Right lobe of liver (tissue), 6 donors: ENCODE results near the gene RGS7BP. TPM values are rescaled to one million over a fixed set of nuclear protein-coding genes. Genes with fewer than 3 reads are reported as not detected.

Source experiments
- ATAC-seq, 4 donors: fragments of 200-7000 bp; cut with Tn5 transposase; one replicate each; pipeline ENCODE4 v1.9.1; 2020; ENCODE audit warnings: mild to moderate bottlenecking in 4 of 4, moderate library complexity in 4 of 4
- DNase-seq, 3 donors: peaks; one replicate each; pipeline ENCODE4 v3.0.0-alpha.2; 2020
- H3K27ac ChIP-seq, 3 donors: fragments of 200-600 bp; one replicate each; pipeline ENCODE4 v1.8.0; 2022
- H3K27me3 ChIP-seq, 2 donors: fragments of 200-600 bp; one replicate each; pipeline ENCODE4 v1.8.0; 2022
- H3K36me3 ChIP-seq, 4 donors: fragments of 200-600 bp; sonication (generic) in 1 of 4; one replicate each; pipeline versions ENCODE4 v1.5.1 to v1.8.0; 2017 to 2022; ENCODE audit warnings: control low read depth in 1 of 4
- H3K4me1 ChIP-seq, 4 donors: fragments of 200-600 bp; sonication (generic) in 1 of 4; one replicate each; pipeline versions ENCODE4 v1.5.1 to v1.8.0; 2017 to 2022; ENCODE audit warnings: control low read depth in 1 of 4
- H3K4me3 ChIP-seq, 3 donors: fragments of 200-600 bp; one replicate each; pipeline ENCODE4 v1.8.0; 2022
- H3K9me3 ChIP-seq, 4 donors: fragments of 200-600 bp; sonication (generic) in 1 of 4; one replicate each; pipeline versions ENCODE4 v1.5.1 to v1.8.0; 2017 to 2022; ENCODE audit warnings: control low read depth in 1 of 4
- POLR2A ChIP-seq: fragments of 450-650 bp; IDR thresholded peaks from one replicate; pipeline ENCODE4 v1.6.1; 2017; ENCODE audit warnings: antibody characterized with exemption, mild to moderate bottlenecking
- WGBS: methylation state at CpG from one replicate; pipeline ENCODE4 v1.1.6; 2018; ENCODE audit warnings: low coverage, low lambda C conversion rate; ENCODE audit not compliant: insufficient coverage; ENCODE audit errors: missing lambda C conversion rate; 5-methylcytosine and 5-hydroxymethylcytosine counted together
- intact Hi-C, 2 donors: fragments of 100-400 bp; cut with DNase I; formaldehyde crosslinking; loops; one replicate each; pipeline versions ENCODE4 v1.11.2 to v1.14.1; 2022
- small RNA-seq, 2 experiments: library from RNA; depleted of rRNA; stranded (forward); fragments of <200 nt; gene quantifications; one replicate each; pipeline ENCODE3, GENCODE V24; 2016
- total RNA-seq, 6 experiments: library from RNA; depleted of rRNA in 2 of 6; stranded (reverse); fragments of >200 nt in 2 of 6; fragmentation: NEBNext Ultra II Directional in 3 of 6; extraction: Animal tissue kit (Norgen Biotek cat#: 25700) in 3 of 6; gene quantifications; one replicate each; pipeline versions ENCODE4 v1.1.0 to v1.2.4, GENCODE V29; 2016 to 2023
- TF ChIP-seq, protein P1 (sequence below), 4 donors: fragments of 200-600 bp in 3 of 4; fragments of 450-650 bp in 1 of 4; IDR thresholded peaks; one replicate each; pipeline versions ENCODE4 v1.5.1 to v1.8.0; 2016 to 2022; ENCODE audit warnings: antibody characterized with exemption in 4 of 4, mild to moderate bottlenecking in 2 of 4
- donor health status: DM: no; HTN: yes; CAD: no.
- donor health status: DM: no; HTN: no; CAD: no.
- donor health status: DM: no; HTN: no; CAD: no.
- donor health status: DM: no; HTN: yes; CAD: no.
- donor health status: DM: no; HTN: yes; CAD: no.

RGS7BP gene
- total RNA-seq, 6 experiments from 2014 or later = 0.84 to 1.8 (median 1.3) TPM

DNA sequence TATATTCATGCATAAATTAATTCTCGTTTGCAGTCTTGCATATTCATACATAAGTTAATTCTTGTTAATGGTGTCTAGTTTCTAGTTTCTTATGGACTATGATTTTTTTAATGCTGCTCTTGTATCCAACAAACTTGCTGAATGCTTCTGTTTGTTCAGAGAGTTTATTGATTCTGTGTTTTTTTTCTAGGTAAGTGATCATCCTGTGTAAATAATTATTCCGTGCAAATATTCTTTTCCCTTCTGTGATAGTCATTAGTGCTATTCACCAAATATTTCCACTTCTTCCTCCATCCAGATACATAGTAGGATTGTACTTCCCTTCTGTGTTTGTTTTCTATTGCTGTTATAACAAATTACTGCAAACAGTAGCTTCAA, 148.7 kb downstream of the RGS7BP start:
- peaks cover 0 to 10% (median 0%) of the 10 kb centered on the region in 4 donors for H3K4me1 ChIP-seq
- H3K27ac ChIP-seq = no peak overlapping the region
- TF ChIP-seq, protein P1, sequence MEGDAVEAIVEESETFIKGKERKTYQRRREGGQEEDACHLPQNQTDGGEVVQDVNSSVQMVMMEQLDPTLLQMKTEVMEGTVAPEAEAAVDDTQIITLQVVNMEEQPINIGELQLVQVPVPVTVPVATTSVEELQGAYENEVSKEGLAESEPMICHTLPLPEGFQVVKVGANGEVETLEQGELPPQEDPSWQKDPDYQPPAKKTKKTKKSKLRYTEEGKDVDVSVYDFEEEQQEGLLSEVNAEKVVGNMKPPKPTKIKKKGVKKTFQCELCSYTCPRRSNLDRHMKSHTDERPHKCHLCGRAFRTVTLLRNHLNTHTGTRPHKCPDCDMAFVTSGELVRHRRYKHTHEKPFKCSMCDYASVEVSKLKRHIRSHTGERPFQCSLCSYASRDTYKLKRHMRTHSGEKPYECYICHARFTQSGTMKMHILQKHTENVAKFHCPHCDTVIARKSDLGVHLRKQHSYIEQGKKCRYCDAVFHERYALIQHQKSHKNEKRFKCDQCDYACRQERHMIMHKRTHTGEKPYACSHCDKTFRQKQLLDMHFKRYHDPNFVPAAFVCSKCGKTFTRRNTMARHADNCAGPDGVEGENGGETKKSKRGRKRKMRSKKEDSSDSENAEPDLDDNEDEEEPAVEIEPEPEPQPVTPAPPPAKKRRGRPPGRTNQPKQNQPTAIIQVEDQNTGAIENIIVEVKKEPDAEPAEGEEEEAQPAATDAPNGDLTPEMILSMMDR (IDR thresholded peaks at IDR 0.05) = no peak
- TF ChIP-seq POLR2A = no peak
- ATAC-seq (peak in 2 of 4 donors; percentile 58 to 71), DNase-seq (no peak)
- no peaks in the 10 kb centered on the region for H3K36me3 ChIP-seq
- 43% methylated on average over 2 of the region's 2 CpGs for WGBS
- H3K27me3 ChIP-seq = no peaks in the 10 kb centered on the region
- intact Hi-C loops = no loop called here
- H3K9me3 ChIP-seq = no peaks in the 10 kb centered on the region
- H3K4me3 ChIP-seq = no peak overlapping the region

DNA sequence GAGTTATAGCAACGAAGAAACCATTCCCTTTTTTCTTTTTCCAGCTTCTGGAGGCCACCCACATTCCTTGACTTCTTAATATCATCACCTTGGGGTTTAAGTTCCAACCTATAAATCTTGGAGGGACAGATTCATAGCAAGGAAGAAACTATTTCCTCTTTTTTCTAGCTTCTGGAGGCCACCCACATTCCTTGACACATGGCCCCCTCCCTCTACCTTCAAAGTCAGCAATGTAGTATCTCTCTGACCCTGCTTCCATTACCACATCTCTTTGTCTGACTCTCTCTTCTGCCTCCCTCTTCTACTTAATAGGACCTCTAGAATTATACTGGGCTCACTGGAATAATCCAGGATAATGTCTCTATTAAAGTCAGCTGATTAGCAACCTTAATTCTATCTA, 149.8 kb downstream of the RGS7BP start:
- Histone ChIP-seq H3K36me3 (no peaks in the 10 kb centered on the region), H3K4me3 (no peak overlapping the region), H3K9me3 (no peaks in the 10 kb centered on the region), H3K27ac (no peak overlapping the region), H3K4me1 (peaks cover 0 to 10% (median 0%) of the 10 kb centered on the region in 4 donors), H3K27me3 (no peaks in the 10 kb centered on the region)
- ATAC-seq (no peak), DNase-seq (no peak)
- intact Hi-C loops = no loop called here
- WGBS = 56% methylated on average over 1 of the region's 1 CpG
- TF ChIP-seq, protein P1 (IDR thresholded peaks at IDR 0.05) = no peak

DNA sequence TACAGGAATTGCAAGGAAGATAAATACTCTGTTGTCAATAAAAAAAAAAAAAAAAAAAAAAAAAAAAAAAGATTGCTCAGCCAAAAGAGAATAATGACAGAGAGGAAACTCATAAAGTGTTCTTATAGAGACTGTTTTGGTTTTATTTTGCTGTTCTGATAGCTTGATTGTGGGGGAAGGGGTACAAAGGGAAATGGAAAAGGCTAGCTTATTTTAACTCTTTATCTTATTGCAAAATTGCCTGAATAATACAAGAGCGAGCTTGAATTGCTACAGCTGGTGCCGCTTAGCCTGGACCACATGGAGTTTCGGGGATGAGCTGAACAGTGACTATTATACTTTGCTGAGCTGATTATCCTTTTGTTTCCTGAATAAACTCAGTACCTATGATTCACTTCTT, 153.5 kb downstream of the RGS7BP start:
- no peak for DNase-seq
- Histone ChIP-seq H3K9me3 (no peaks in the 10 kb centered on the region), H3K4me3 (no peak overlapping the region), H3K4me1 (peaks cover 0 to 6% (median 0%) of the 10 kb centered on the region in 4 donors), H3K36me3 (no peaks in the 10 kb centered on the region), H3K27me3 (no peaks in the 10 kb centered on the region), H3K27ac (no peak overlapping the region)
- intact Hi-C loops = no loop called here
- WGBS = 70% methylated on average over 3 of the region's 3 CpGs
- TF ChIP-seq, protein P1 (IDR thresholded peaks at IDR 0.05) = no peak
- TF ChIP-seq POLR2A = no peak
- no peak for ATAC-seq

Small RNA genes within 50 kb of the gene (small RNA-seq; reads per million reads assigned to genes)
- gene RN7SL169P = 0 reads per million in 2 experiments
- 0 reads per million in 2 experiments for gene RNU6-294P

Other genes with a start within 250 kb of the RGS7BP start
- gene SHISAL2B, start 184.5 kb downstream of the RGS7BP start, total RNA-seq = not detected